ENCODE measurements around the gene DPF3.

The DPF3 gene

DNA sequence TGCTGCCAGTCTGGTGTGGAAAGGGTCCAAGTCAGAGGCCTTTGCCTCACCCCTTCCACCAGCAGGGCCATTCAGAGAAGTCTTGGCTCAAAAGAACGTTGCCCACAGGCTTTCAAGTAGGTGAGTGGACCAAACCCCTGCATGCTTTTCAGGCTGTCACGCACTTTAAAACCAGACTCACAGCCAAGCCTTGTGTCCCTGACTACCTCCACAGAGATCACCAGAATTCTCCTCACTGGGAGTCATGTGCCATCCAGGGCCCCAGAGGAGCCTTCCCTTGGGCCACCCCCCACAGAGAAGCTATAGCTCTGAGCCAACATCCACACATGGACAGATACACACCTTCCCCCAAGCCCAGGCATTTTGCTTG lies 283.1 kb downstream of the DPF3 start:
- Histone ChIP-seq H3K4me3 (ENCODE audit: insufficient read length, low read depth) (no peak overlapping the region), H3K4me1 (ENCODE audit: insufficient read depth, insufficient read length) (peaks cover 9% of the 10 kb centered on the region), H3K27me3 (ENCODE audit: insufficient read depth, insufficient read length) (no peaks in the 10 kb centered on the region), H3K9ac (ENCODE audit: insufficient read length, low read depth) (no peak overlapping the region), H3K36me3 (ENCODE audit: insufficient read depth, insufficient read length, low read length) (no peaks in the 10 kb centered on the region), H3K9me3 (ENCODE audit: insufficient read depth, low read length) (no peaks in the 10 kb centered on the region)
- TF ChIP-seq SUZ12 (IDR thresholded peaks at IDR 0.05; ENCODE audit: extremely low read depth, insufficient read depth, insufficient read length) (no peak), YY1 (IDR thresholded peaks at IDR 0.05; ENCODE audit: insufficient read depth, insufficient read length) (no peak), ZNF274 (IDR thresholded peaks at IDR 0.05; ENCODE audit: low read depth, low read length) (no peak)
- no peak for DNase-seq (ENCODE audit: low read depth, low spot score)

DNA sequence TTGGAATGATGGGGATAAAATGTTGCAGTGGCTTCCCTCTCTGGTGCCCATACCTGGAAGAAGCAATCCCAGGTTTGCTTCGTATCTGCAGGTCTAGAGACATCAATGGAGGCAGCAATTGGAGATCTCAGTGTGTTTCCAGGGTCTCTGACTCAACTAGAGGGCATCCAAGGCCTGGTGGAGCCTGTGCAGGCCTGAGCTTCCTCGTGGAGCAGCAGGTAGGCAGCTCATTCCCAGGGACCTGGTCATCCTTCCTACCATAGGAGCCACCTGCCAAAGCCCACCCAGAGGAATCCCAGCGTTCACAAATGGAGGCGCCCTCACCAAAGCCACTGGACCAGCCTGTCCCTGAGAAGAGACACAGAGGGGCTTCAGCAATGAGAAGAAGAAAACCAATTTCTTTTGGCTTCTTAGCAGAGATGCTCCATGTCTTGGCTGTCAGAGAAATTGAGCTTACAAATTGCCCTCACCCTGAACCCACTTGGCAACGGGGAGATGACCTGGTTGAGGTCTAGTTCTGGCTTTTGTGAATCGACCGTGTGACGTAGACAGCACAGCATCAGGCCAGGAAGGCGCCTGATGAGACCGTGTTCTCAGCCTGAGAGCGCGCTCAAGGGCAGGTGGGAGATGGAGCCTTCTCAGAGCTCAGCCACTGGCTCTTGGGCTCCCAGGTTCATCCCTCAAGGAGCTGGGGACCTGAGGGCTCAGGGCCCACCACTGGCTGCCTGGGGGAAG lies 283.6 kb downstream of the DPF3 start:
- no peak overlapping the region for H3K4me3 ChIP-seq (ENCODE audit: insufficient read length, low read depth)
- H3K9ac ChIP-seq (ENCODE audit: insufficient read length, low read depth) = no peak overlapping the region
- no peak for DNase-seq (ENCODE audit: low read depth, low spot score)
- H3K27me3 ChIP-seq (ENCODE audit: insufficient read depth, insufficient read length) = no peaks in the 10 kb centered on the region
- no peaks in the 10 kb centered on the region for H3K36me3 ChIP-seq (ENCODE audit: insufficient read depth, insufficient read length, low read length)
- H3K4me1 ChIP-seq (ENCODE audit: insufficient read depth, insufficient read length) = peaks cover 9% of the 10 kb centered on the region
- no peak for TF ChIP-seq ZNF274 (IDR thresholded peaks at IDR 0.05; ENCODE audit: low read depth, low read length)
- TF ChIP-seq YY1 (IDR thresholded peaks at IDR 0.05; ENCODE audit: insufficient read depth, insufficient read length) = no peak
- no peak for TF ChIP-seq SUZ12 (IDR thresholded peaks at IDR 0.05; ENCODE audit: extremely low read depth, insufficient read depth, insufficient read length)
- H3K9me3 ChIP-seq (ENCODE audit: insufficient read depth, low read length) = no peaks in the 10 kb centered on the region

DNA sequence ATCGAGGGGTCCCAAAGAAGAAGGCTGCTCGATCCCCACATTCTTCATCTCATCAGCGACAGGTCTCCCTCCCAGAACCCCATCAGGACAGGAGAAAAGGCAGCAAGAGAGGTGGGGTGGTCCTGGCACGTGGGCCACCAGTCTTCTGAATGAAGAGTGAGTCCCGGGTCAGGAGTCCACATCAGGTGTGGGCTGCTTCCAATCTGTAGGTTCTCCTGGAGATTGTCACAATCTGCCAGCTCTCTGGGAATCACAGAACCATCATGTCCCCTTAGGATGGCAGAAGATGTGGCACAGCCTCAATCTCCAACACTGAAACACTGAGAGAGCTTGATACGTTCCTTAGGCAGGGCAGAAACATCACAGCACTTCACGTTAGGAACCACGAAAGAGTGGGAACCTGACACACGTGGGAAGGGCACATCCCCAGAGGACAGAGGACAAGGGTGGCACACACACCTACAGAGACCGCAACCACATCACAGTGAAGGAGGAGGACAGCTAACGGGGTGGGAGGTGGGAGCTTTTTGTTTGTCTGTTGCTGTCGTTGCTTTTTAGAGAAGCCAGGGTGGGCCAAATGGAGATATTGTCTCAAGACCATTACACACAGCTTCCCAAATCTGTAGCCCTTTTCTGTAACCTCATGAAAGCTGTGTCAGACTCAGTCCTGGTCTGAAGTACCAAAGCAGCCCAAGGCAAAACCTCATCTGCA lies 284.5 kb downstream of the DPF3 start:
- Histone ChIP-seq H3K36me3 (ENCODE audit: insufficient read depth, insufficient read length, low read length) (no peaks in the 10 kb centered on the region), H3K4me1 (ENCODE audit: insufficient read depth, insufficient read length) (peaks cover 9% of the 10 kb centered on the region), H3K27me3 (ENCODE audit: insufficient read depth, insufficient read length) (no peaks in the 10 kb centered on the region), H3K4me3 (ENCODE audit: insufficient read length, low read depth) (no peak overlapping the region), H3K9ac (ENCODE audit: insufficient read length, low read depth) (no peak overlapping the region), H3K9me3 (ENCODE audit: insufficient read depth, low read length) (no peaks in the 10 kb centered on the region)
- no peak for TF ChIP-seq ZNF274 (IDR thresholded peaks at IDR 0.05; ENCODE audit: low read depth, low read length)
- TF ChIP-seq SUZ12 (IDR thresholded peaks at IDR 0.05; ENCODE audit: extremely low read depth, insufficient read depth, insufficient read length) = no peak
- no peak for TF ChIP-seq YY1 (IDR thresholded peaks at IDR 0.05; ENCODE audit: insufficient read depth, insufficient read length)
- no peak for DNase-seq (ENCODE audit: low read depth, low spot score)

DNA sequence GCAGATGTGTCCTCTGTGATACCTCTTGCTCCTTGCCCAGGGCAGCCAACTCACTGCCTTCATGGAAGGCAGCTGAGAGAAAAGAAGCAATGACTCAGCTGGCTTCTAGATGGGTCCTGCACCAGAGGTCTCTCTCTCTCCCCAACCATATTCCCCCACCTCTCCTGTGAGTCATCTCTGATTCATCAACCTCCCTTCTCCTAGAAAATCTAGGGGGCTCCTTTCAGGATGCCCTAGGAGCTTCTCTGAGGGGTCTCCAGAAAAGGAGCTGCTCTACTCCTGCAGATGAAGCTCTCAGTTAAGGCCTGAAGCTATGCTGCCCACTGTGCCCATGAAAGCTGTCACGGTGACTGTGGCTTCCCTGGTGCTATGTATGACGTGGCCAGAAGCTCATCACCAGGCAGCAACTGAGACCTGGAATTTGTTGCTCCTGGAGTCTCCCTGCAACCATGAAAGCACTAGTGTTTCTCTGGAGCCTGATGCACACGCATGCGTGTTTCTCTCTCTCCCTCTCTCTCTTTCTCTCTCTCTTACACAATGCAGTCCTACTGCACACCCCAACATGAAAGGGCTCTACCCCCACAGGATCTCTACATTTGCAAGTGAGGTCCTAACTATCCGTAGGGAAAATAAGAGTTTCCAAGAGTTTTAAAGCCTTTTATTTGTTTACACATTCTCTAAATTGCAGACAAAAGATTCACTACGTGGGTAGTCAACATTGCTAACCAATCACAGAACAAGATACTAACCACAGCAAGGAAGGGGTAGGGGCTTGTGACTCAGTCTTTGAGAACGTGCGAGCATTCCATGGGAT lies 285.3 kb downstream of the DPF3 start:
- H3K9ac ChIP-seq (ENCODE audit: insufficient read length, low read depth) = no peak overlapping the region
- no peak for TF ChIP-seq SUZ12 (IDR thresholded peaks at IDR 0.05; ENCODE audit: extremely low read depth, insufficient read depth, insufficient read length)
- peaks cover 9% of the 10 kb centered on the region for H3K4me1 ChIP-seq (ENCODE audit: insufficient read depth, insufficient read length)
- no peak overlapping the region for H3K4me3 ChIP-seq (ENCODE audit: insufficient read length, low read depth)
- DNase-seq (ENCODE audit: low read depth, low spot score) = no peak
- H3K27me3 ChIP-seq (ENCODE audit: insufficient read depth, insufficient read length) = no peaks in the 10 kb centered on the region
- H3K9me3 ChIP-seq (ENCODE audit: insufficient read depth, low read length) = no peaks in the 10 kb centered on the region
- no peaks in the 10 kb centered on the region for H3K36me3 ChIP-seq (ENCODE audit: insufficient read depth, insufficient read length, low read length)

DNA sequence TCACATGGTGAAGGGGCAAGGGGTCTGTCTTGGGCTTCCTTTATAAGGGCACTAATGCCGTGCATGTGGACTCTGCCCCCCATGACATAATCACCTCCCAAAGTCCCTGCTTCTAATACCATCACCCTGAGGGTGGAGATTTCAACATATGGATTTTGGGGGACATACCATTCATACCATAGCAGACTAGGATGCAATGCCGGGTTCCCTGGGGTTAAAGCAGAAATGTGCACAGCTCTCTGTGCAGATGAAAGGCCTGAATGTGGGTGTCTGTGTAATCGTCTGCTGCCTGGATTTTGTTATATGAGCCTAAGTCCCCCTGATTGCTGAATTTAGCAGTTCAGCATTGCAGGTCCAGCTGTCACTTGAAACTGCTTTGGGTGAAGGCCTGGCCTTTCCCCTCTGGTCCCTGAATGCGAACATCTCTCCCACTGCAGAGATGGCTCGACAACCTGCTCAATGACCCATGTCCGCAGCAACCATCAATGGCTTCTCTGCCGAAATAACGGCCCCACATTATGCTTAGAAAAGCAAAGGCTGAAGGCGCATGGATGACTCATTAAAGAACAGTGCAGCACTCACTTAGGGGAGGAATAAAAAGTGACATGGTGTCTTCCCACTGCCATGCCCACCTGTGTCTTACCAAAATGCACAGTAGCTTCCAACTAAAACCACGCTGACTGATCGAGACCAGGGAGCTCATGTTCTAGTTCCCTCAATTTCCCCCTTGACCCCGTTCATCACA lies 286.3 kb downstream of the DPF3 start:
- Histone ChIP-seq H3K9ac (ENCODE audit: insufficient read length, low read depth) (no peak overlapping the region), H3K9me3 (ENCODE audit: insufficient read depth, low read length) (no peaks in the 10 kb centered on the region), H3K4me1 (ENCODE audit: insufficient read depth, insufficient read length) (peaks cover 9% of the 10 kb centered on the region), H3K27me3 (ENCODE audit: insufficient read depth, insufficient read length) (no peaks in the 10 kb centered on the region), H3K4me3 (ENCODE audit: insufficient read length, low read depth) (no peak overlapping the region), H3K36me3 (ENCODE audit: insufficient read depth, insufficient read length, low read length) (no peaks in the 10 kb centered on the region)
- DNase-seq (ENCODE audit: low read depth, low spot score) = no peak
- TF ChIP-seq SUZ12 (IDR thresholded peaks at IDR 0.05; ENCODE audit: extremely low read depth, insufficient read depth, insufficient read length) (no peak), ZNF274 (IDR thresholded peaks at IDR 0.05; ENCODE audit: low read depth, low read length) (no peak), YY1 (IDR thresholded peaks at IDR 0.05; ENCODE audit: insufficient read depth, insufficient read length) (no peak)

DNA sequence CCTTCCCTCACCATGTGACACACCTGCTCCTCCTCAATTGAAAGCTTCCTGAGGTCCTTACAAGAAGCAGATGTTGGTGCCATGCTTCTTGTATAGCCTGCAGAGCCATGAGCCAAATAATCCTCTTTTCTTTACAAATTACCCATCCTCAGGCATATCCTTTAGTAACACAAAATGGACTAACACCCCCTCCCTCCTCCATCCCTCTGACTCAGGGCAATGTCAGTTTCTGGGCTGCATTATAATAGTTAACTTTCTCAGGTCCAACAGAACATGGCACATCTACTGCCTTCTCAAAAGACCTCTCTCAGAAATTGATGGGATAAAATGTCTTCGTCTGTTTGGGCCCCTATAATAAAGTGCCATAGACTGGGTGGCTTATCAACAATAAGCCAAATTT lies 287.0 kb downstream of the DPF3 start:
- TF ChIP-seq SUZ12 (IDR thresholded peaks at IDR 0.05; ENCODE audit: extremely low read depth, insufficient read depth, insufficient read length) = no peak
- no peak for TF ChIP-seq ZNF274 (IDR thresholded peaks at IDR 0.05; ENCODE audit: low read depth, low read length)
- TF ChIP-seq YY1 (IDR thresholded peaks at IDR 0.05; ENCODE audit: insufficient read depth, insufficient read length) = no peak
- Histone ChIP-seq H3K27me3 (ENCODE audit: insufficient read depth, insufficient read length) (no peaks in the 10 kb centered on the region), H3K4me1 (ENCODE audit: insufficient read depth, insufficient read length) (peaks cover 9% of the 10 kb centered on the region), H3K9ac (ENCODE audit: insufficient read length, low read depth) (no peak overlapping the region), H3K4me3 (ENCODE audit: insufficient read length, low read depth) (no peak overlapping the region), H3K36me3 (ENCODE audit: insufficient read depth, insufficient read length, low read length) (no peaks in the 10 kb centered on the region), H3K9me3 (ENCODE audit: insufficient read depth, low read length) (no peaks in the 10 kb centered on the region)
- DNase-seq (ENCODE audit: low read depth, low spot score) = no peak
